Duodenal mucosa (tissue), 2 donors: Measurements from ENCODE around the gene ZBTB9.

Source experiments
- H3K27ac ChIP-seq: one replicate; pipeline ENCODE4 v1.7.0; 2013; ENCODE audit warnings: low read depth, low read length
- H3K27me3 ChIP-seq, 2 donors: one replicate each; pipeline ENCODE4 v1.7.0; 2013; ENCODE audit warnings: low read length in 2 of 2, control low read depth in 1 of 2; ENCODE audit not compliant: insufficient read depth in 2 of 2, control insufficient read depth in 1 of 2
- H3K36me3 ChIP-seq, 2 donors: one replicate each; pipeline ENCODE4 v1.7.0; 2013; ENCODE audit warnings: low read length in 2 of 2, control low read depth in 1 of 2; ENCODE audit not compliant: insufficient read depth in 2 of 2, control insufficient read depth in 1 of 2
- H3K4me1 ChIP-seq, 2 donors: one replicate each; pipeline ENCODE4 v1.7.0; 2013; ENCODE audit warnings: low read length in 2 of 2, control low read depth in 1 of 2; ENCODE audit not compliant: insufficient read depth in 2 of 2, control insufficient read depth in 1 of 2
- H3K4me3 ChIP-seq, 2 donors: one replicate each; pipeline ENCODE4 v1.7.0; 2013; ENCODE audit warnings: low read length in 2 of 2, low read depth in 1 of 2
- H3K9ac ChIP-seq, 2 donors: one replicate each; pipeline ENCODE4 v1.7.0; 2013; ENCODE audit warnings: low read length in 2 of 2, low read depth in 1 of 2
- H3K9me3 ChIP-seq, 2 donors: one replicate each; pipeline ENCODE4 v1.7.0; 2013; ENCODE audit warnings: low read length in 2 of 2, control low read depth in 1 of 2; ENCODE audit not compliant: control insufficient read depth in 1 of 2

ZBTB9 gene

GRCh38 chr6:33454009-33454946, at the start of gene ZBTB9:
Gene ZBTB9 (plus strand): TSS chr6:33454576. CDS start chr6:33455101, 525 bp downstream.
- Histone ChIP-seq H3K27ac (peak within 1 kb of the TSS; percentile 23), H3K9ac (peak within 1 kb of the TSS; percentile 89 to 92), H3K36me3 (peaks cover 5 to 7% of the 10 kb centered on the region in 2 donors), H3K27me3 (no peaks in the 10 kb centered on the region), H3K4me1 (peaks cover 6 to 12% of the 10 kb centered on the region in 2 donors), H3K4me3 (peak within 1 kb of the TSS; percentile 90 to 98), H3K9me3 (no peaks in the 10 kb centered on the region)

GRCh38 chr6:33404884-33405283, 49.5 kb upstream of the ZBTB9 start:
- no peak overlapping the region for H3K9ac ChIP-seq
- H3K9me3 ChIP-seq = no peaks in the 10 kb centered on the region
- peaks cover 0 to 31% of the 10 kb centered on the region in 2 donors for H3K36me3 ChIP-seq
- H3K27ac ChIP-seq = no peak overlapping the region
- no peak overlapping the region for H3K4me3 ChIP-seq
- H3K27me3 ChIP-seq = no peaks in the 10 kb centered on the region
- H3K4me1 ChIP-seq = peaks cover 0 to 5% of the 10 kb centered on the region in 2 donors

- H3K9me3 ChIP-seq = no peaks in the 10 kb centered on the region
- H3K9ac ChIP-seq = no peak overlapping the region
- no peak overlapping the region for H3K27ac ChIP-seq
- peaks cover 0 to 31% of the 10 kb centered on the region in 2 donors for H3K36me3 ChIP-seq
- peaks cover 0 to 5% of the 10 kb centered on the region in 2 donors for H3K4me1 ChIP-seq
- H3K27me3 ChIP-seq = no peaks in the 10 kb centered on the region
- H3K4me3 ChIP-seq = no peak overlapping the region
These were observed 48.9 kb upstream of the ZBTB9 start for GRCh38 chr6:33405386-33405940.

DNA sequence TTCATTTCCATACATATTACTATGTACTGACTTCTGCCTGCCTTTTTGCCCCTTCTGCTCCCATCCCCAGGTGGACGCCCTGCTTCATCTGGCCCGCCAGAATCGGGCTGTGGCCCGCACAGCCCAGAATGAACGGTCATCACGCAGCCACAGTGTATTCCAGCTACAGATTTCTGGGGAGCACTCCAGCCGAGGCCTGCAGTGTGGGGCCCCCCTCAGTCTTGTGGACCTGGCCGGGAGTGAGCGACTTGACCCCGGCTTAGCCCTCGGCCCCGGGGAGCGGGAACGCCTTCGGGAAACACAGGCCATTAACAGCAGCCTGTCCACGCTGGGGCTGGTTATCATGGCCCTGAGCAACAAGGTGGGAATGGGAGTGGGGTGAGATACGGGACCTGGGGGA, 48.2 kb upstream of the ZBTB9 start:
- no peak overlapping the region for H3K9ac ChIP-seq
- H3K4me1 ChIP-seq = peaks cover 0 to 5% of the 10 kb centered on the region in 2 donors
- H3K4me3 ChIP-seq = no peak overlapping the region

DNA sequence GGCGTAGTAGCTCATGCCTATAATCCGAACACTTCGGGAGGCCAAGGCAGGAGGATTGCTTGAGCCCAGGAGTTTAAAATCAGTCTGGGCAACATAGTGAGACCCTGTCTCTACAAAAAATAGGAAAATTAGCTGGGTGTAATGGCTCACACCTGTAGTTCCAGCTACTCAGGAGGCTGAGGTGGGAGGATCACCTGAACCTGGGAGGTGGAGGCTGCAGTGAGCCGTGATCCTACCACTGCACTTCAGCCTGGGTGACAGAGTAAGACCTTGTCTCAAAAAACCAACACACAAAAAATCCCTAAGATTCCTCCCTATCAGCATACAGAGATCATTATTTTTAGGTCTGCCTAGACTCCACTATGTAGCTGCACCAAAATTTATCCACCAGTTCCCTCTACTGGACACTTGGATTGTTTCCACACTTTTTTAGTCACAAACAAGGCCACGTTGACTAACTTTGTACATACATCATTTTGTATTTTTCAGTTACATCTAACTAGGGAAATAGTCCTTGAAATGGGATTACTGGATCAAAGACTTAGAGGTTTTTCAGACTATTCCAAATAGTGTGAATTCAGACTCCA, 47.2 kb upstream of the ZBTB9 start:
- no peaks in the 10 kb centered on the region for H3K9me3 ChIP-seq
- no peaks in the 10 kb centered on the region for H3K27me3 ChIP-seq
- H3K36me3 ChIP-seq = peaks cover 0 to 31% of the 10 kb centered on the region in 2 donors
- H3K4me1 ChIP-seq = peaks cover 0 to 11% of the 10 kb centered on the region in 2 donors
- H3K4me3 ChIP-seq = no peak overlapping the region
- no peak overlapping the region for H3K27ac ChIP-seq
- H3K9ac ChIP-seq = no peak overlapping the region

More for the DNA sequence above, 48.2 kb upstream of the ZBTB9 start:
- Histone ChIP-seq H3K36me3 (peaks cover 0 to 31% of the 10 kb centered on the region in 2 donors), H3K9me3 (no peaks in the 10 kb centered on the region), H3K27ac (no peak overlapping the region), H3K27me3 (no peaks in the 10 kb centered on the region)

- Histone ChIP-seq H3K9ac (peak overlapping the region; percentile 86 to 94), H3K36me3 (peaks cover 21 to 39% of the 10 kb centered on the region in 2 donors), H3K27me3 (no peaks in the 10 kb centered on the region), H3K4me3 (peak overlapping the region; percentile 85 to 88), H3K27ac (peak overlapping the region; percentile 94), H3K4me1 (peaks cover 0 to 16% of the 10 kb centered on the region in 2 donors), H3K9me3 (no peaks in the 10 kb centered on the region)
These were observed 44.2 kb upstream of the ZBTB9 start for GRCh38 chr6:33410050-33410710.

DNA sequence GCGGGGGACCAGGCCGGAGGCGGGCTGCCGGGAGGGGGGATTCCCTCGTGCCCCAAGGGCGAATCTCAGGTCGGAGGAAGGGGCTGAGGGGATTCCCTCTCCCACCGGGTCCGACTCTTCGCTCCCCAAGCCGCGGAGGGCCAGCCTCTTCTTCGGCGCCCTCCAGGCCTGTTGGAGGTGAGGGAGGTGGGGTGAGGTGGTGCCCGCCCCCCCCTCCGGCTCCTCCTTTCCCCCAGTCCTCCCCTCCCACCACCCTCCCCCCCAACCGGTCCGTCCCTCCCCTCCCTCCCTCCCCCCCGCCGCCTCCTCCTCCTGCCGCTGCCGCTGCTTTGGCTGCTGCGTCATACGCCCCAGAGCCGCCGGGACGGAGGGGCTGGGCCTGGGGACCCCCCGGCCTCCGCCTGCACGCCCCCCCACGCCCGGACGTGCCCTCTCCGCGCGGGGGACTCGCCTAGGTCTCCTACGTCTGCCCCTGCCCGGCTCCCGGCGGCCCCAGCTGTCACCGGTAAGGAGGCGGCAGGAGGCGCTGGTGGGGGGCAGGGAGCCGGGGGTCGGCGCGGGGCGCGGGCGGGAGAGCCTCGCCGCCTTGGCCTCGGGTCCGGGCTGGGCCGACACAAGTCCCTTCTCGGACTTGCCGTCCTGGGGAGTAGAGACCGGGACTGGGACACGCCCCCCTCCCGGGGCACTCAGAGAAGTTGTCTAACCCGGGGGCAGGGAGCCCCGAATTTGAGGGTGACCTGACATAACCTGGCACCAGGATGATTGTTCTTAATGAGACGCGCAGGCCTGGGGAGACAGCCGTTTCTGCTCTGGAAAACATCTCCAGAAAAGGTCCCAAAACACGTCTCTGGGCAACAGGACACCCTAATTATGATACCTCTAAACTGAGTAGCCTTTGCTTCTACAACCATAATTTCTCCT, 43.4 kb upstream of the ZBTB9 start, which contains the start of gene PHF1:
PHF1 (plus strand) TSS at position 304 of the 921 bp plus-strand sequence. CDS start 1,250 bp downstream, outside the sequence.
- Histone ChIP-seq H3K27me3 (no peaks in the 10 kb centered on the region), H3K36me3 (peaks cover 21 to 39% of the 10 kb centered on the region in 2 donors), H3K4me1 (peaks cover 4 to 20% of the 10 kb centered on the region in 2 donors), H3K9me3 (no peaks in the 10 kb centered on the region), H3K4me3 (peak within 1 kb of the TSS; percentile 85 to 88), H3K9ac (peak within 1 kb of the TSS; percentile 86 to 94), H3K27ac (peak within 1 kb of the TSS; percentile 94)

GRCh38 chr6:33411632-33412005, 42.8 kb upstream of the ZBTB9 start:
- Histone ChIP-seq H3K36me3 (peaks cover 21 to 37% of the 10 kb centered on the region in 2 donors), H3K4me3 (peak overlapping the region; percentile 76 to 77), H3K9ac (peak overlapping the region; percentile 84 to 88), H3K9me3 (no peaks in the 10 kb centered on the region), H3K4me1 (peaks cover 11 to 27% of the 10 kb centered on the region in 2 donors), H3K27ac (no peak overlapping the region), H3K27me3 (no peaks in the 10 kb centered on the region)
